CD1c-positive myeloid dendritic cell (primary cell): ENCODE measurements around the gene HDAC4.

ENCODE experiments used
- DNase-seq: peaks from one replicate; pipeline ENCODE4 v3.0.0-alpha.2; 2016; ENCODE audit errors: extremely low spot score

HDAC4 gene

GRCh38 chr2:239203443-239204135 lies 197.2 kb downstream of the HDAC4 start:
- DNase-seq, result no peak

GRCh38 chr2:239202836-239203235 lies 198.0 kb downstream of the HDAC4 start:
- no peak for DNase-seq

GRCh38 chr2:239202343-239202742 lies 198.5 kb downstream of the HDAC4 start:
- DNase-seq, result no peak

- DNase-seq, result no peak
These were observed 198.9 kb downstream of the HDAC4 start for GRCh38 chr2:239201884-239202283.

GRCh38 chr2:239201531-239201876 lies 199.3 kb downstream of the HDAC4 start:
- no peak for DNase-seq

- DNase-seq, result no peak
These were observed 199.9 kb downstream of the HDAC4 start for GRCh38 chr2:239200646-239201530.

- no peak for DNase-seq
These were observed 201.6 kb downstream of the HDAC4 start for GRCh38 chr2:239199041-239199768.

GRCh38 chr2:239198221-239198620 lies 202.6 kb downstream of the HDAC4 start:
- DNase-seq, result no peak

- no peak for DNase-seq
These were observed 203.7 kb downstream of the HDAC4 start for GRCh38 chr2:239197146-239197545.

GRCh38 chr2:239196474-239197021 lies 204.3 kb downstream of the HDAC4 start:
- no peak for DNase-seq

GRCh38 chr2:239195992-239196391 lies 204.8 kb downstream of the HDAC4 start:
- DNase-seq, result no peak

- DNase-seq, result no peak
These were observed 205.4 kb downstream of the HDAC4 start for GRCh38 chr2:239195318-239195871.

GRCh38 chr2:239194731-239195317 lies 206.0 kb downstream of the HDAC4 start:
- no peak for DNase-seq

- DNase-seq, result no peak
These were observed 206.7 kb downstream of the HDAC4 start for GRCh38 chr2:239193925-239194677.

GRCh38 chr2:239193401-239193811 lies 207.4 kb downstream of the HDAC4 start:
- DNase-seq, result no peak

- no peak for DNase-seq
These were observed 207.8 kb downstream of the HDAC4 start for GRCh38 chr2:239192975-239193374.

GRCh38 chr2:239192456-239192855 lies 208.4 kb downstream of the HDAC4 start:
- DNase-seq, result no peak

- DNase-seq, result no peak
These were observed 209.6 kb downstream of the HDAC4 start for GRCh38 chr2:239190921-239191885.

GRCh38 chr2:239190361-239190760 lies 210.5 kb downstream of the HDAC4 start:
- DNase-seq, result no peak

- DNase-seq, result no peak
These were observed 211.1 kb downstream of the HDAC4 start for GRCh38 chr2:239189711-239190131.
